ENCODE data around the gene CCNB1IP1.
"Not testable (repeated sequence)": the region's sequence is repeated elsewhere in the genome, so short reads cannot be mapped to it uniquely, and the experiment has no call there.

CCNB1IP1 gene

DNA sequence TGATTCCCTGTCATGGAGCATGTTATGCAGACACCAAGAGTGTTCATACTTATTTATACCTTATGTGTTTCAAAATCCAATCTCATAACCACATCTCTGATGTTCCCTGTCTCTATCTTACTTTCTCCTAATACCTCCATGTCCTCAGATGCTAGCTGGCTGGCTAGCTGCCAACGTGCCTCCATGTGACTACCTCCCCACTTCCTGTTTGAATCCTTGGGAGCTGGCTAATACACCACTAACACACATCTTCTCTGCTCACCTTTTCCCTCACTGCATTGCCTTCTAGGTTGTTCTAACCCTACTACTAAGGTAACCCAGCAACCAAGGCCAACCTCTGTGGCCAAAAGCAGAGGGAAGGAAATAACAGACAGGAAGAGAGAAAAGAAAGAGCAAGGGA lies 54.7 kb downstream of the CCNB1IP1 start:
- Histone ChIP-seq H3K36me3 (ENCODE audit: low read depth) (no peaks in the 10 kb centered on the region), H3K4me1 (ENCODE audit: insufficient read depth, poor library complexity, severe bottlenecking) (peaks cover 3% of the 10 kb centered on the region), H3K27me3 (ENCODE audit: insufficient read depth, poor library complexity, severe bottlenecking) (no peaks in the 10 kb centered on the region), H3K4me3 (ENCODE audit: severe bottlenecking) (no peak overlapping the region), H3K27ac (ENCODE audit: poor library complexity, severe bottlenecking) (no peak overlapping the region), H3K9me3 (ENCODE audit: severe bottlenecking) (no peaks in the 10 kb centered on the region)
- TF ChIP-seq, protein P1, sequence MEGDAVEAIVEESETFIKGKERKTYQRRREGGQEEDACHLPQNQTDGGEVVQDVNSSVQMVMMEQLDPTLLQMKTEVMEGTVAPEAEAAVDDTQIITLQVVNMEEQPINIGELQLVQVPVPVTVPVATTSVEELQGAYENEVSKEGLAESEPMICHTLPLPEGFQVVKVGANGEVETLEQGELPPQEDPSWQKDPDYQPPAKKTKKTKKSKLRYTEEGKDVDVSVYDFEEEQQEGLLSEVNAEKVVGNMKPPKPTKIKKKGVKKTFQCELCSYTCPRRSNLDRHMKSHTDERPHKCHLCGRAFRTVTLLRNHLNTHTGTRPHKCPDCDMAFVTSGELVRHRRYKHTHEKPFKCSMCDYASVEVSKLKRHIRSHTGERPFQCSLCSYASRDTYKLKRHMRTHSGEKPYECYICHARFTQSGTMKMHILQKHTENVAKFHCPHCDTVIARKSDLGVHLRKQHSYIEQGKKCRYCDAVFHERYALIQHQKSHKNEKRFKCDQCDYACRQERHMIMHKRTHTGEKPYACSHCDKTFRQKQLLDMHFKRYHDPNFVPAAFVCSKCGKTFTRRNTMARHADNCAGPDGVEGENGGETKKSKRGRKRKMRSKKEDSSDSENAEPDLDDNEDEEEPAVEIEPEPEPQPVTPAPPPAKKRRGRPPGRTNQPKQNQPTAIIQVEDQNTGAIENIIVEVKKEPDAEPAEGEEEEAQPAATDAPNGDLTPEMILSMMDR (IDR thresholded peaks at IDR 0.05; ENCODE audit: poor library complexity, severe bottlenecking) = no peak
- DNase-seq (ENCODE audit: low spot score) = no peak
- ATAC-seq (ENCODE audit: low read depth) = peak; percentile 36; the same call in 1 of the 3 replicates

DNA sequence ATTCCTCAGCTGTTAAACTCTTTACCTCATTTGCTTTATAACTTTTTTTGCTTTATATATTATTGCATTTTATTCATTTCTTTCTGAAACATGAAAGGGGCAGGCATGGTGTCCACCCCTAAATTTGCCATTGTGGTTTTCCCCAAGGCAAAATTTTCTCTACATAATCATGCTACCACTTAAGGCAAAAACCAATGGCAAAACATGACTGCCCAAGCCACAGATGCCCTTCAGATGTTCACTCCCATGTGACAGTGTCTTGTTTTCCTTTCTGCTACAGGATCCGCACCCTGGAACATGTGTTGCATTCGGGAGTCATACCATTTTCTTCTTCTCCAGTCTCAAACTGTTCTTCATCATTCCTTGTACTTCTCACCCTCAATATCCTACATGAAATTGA lies 55.7 kb downstream of the CCNB1IP1 start:
- no peaks in the 10 kb centered on the region for H3K27me3 ChIP-seq (ENCODE audit: insufficient read depth, poor library complexity, severe bottlenecking)
- no peak for ATAC-seq (ENCODE audit: low read depth)

DNA sequence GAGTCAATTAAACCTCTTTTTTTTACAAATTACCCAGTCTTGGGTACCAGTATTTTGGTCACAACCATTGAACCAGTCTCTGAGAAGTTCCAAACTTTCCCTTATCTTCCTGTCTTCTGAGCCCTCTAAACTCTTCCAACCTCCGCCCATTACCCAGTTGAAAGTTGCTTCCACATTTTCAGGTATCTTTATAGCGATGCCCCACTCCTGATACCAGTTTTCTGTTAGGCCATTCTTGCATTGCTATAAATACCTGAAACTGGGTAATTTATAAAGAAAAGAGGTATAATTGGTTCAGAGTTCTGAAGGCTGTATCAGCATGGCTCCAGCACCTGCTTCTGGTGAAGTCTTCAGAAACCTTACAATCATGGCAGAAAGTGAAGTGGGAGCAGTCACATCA lies 59.0 kb downstream of the CCNB1IP1 start:
- Histone ChIP-seq H3K27me3 (ENCODE audit: insufficient read depth, poor library complexity, severe bottlenecking) (no peaks in the 10 kb centered on the region), H3K4me1 (ENCODE audit: insufficient read depth, poor library complexity, severe bottlenecking) (peaks cover 3% of the 10 kb centered on the region), H3K27ac (ENCODE audit: poor library complexity, severe bottlenecking) (no peak overlapping the region), H3K36me3 (ENCODE audit: low read depth) (no peaks in the 10 kb centered on the region), H3K4me3 (ENCODE audit: severe bottlenecking) (no peak overlapping the region), H3K9me3 (ENCODE audit: severe bottlenecking) (peaks cover 3% of the 10 kb centered on the region)
- ATAC-seq (ENCODE audit: low read depth) (no peak), DNase-seq (ENCODE audit: low spot score) (no peak)
- TF ChIP-seq, protein P1 (IDR thresholded peaks at IDR 0.05; ENCODE audit: poor library complexity, severe bottlenecking) = no peak

More for the DNA sequence above, 55.7 kb downstream of the CCNB1IP1 start:
- Histone ChIP-seq H3K36me3 (ENCODE audit: low read depth) (no peaks in the 10 kb centered on the region), H3K9me3 (ENCODE audit: severe bottlenecking) (peaks cover 3% of the 10 kb centered on the region), H3K4me1 (ENCODE audit: insufficient read depth, poor library complexity, severe bottlenecking) (peaks cover 3% of the 10 kb centered on the region), H3K4me3 (ENCODE audit: severe bottlenecking) (no peak overlapping the region), H3K27ac (ENCODE audit: poor library complexity, severe bottlenecking) (no peak overlapping the region)
- DNase-seq (ENCODE audit: low spot score) = no peak
- TF ChIP-seq, protein P1 (IDR thresholded peaks at IDR 0.05; ENCODE audit: poor library complexity, severe bottlenecking) = no peak

DNA sequence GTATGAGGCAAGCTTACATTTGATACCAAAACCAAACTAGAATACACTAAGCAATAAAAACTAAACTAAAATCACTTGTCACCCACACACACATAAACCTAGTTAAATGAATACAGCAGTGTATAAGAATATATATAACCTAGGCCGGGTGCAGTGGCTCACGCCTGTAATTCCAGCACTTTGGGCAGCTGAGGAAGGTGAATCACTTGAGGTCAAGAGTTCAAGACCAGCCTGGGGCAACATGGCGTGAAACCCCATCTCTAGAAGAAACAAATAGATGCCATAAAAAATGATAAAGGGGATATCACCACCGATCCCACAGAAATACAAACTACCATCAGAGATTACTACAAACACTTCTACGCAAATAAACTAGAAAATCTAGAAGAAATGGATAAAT lies 68.7 kb downstream of the CCNB1IP1 start:
- ATAC-seq (ENCODE audit: low read depth); H3K27ac ChIP-seq (ENCODE audit: poor library complexity, severe bottlenecking); H3K36me3 ChIP-seq (ENCODE audit: low read depth); H3K9me3 ChIP-seq (ENCODE audit: severe bottlenecking); DNase-seq (ENCODE audit: low spot score); H3K27me3 ChIP-seq (ENCODE audit: insufficient read depth, poor library complexity, severe bottlenecking); H3K4me3 ChIP-seq (ENCODE audit: severe bottlenecking): not testable (repeated sequence)
- peaks cover 29% of the 10 kb centered on the region for H3K4me1 ChIP-seq (ENCODE audit: insufficient read depth, poor library complexity, severe bottlenecking)

DNA sequence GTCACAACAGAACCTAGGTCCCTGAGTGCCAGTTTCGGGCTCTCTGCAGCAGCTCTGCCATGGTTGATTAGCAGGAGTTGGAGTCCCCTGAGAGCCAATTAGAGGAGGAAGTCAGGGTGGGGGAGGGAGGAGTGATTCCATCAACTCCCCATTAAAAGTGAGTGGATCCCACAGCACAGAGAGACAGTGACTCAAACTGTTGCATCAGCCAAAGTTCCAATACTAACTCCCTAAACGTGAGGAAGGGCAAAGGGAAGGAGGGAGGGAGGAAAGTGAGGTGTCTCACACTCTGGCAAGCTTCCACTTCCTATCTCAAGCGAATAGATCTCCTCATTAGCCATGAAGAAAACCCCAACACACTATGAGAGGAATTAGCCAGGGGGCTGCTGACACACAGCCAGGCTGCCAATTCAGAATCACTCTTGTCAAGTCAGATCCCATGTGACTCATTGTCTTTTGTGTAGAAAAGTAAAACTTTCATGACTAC lies 70.4 kb downstream of the CCNB1IP1 start:
- H3K4me1 ChIP-seq (ENCODE audit: insufficient read depth, poor library complexity, severe bottlenecking) = peaks cover 29% of the 10 kb centered on the region
- no peaks in the 10 kb centered on the region for H3K27me3 ChIP-seq (ENCODE audit: insufficient read depth, poor library complexity, severe bottlenecking)
- H3K27ac ChIP-seq (ENCODE audit: poor library complexity, severe bottlenecking) = peak overlapping the region; percentile 73
- H3K36me3 ChIP-seq (ENCODE audit: low read depth) = no peaks in the 10 kb centered on the region
- peak; percentile 92 for ATAC-seq (ENCODE audit: low read depth)
- no peak overlapping the region for H3K4me3 ChIP-seq (ENCODE audit: severe bottlenecking)
- peak; percentile 79 for DNase-seq (ENCODE audit: low spot score)
- TF ChIP-seq, protein P1 (IDR thresholded peaks at IDR 0.05; ENCODE audit: poor library complexity, severe bottlenecking) = no peak
- H3K9me3 ChIP-seq (ENCODE audit: severe bottlenecking) = no peaks in the 10 kb centered on the region

Measured in RWPE2 (cell line).